Measurements from ENCODE around the gene ETV4.

Gene ETV4

GRCh38 chr17:43528988-43529814 lies 16.9 kb downstream of the ETV4 start:
- Histone ChIP-seq H2AFZ (ENCODE audit: low read length) (no peak overlapping the region), H3K9me2 (replicated peaks; ENCODE audit: low read depth, low read length) (no peaks in the 10 kb centered on the region), H3F3A (ENCODE audit: low read depth) (no peaks in the 10 kb centered on the region), H3K9me3 (ENCODE audit: insufficient read depth, low read depth, low read length) (no peaks in the 10 kb centered on the region), H3K36me3 (ENCODE audit: insufficient read depth, low read length) (peaks cover 29% of the 10 kb centered on the region; the same call in 1 of the 2 replicates), H3K4me2 (ENCODE audit: low read depth, low read length, poor library complexity, severe bottlenecking) (no peak overlapping the region), H3K4me1 (ENCODE audit: insufficient read depth, low read length, poor library complexity, severe bottlenecking) (no peaks in the 10 kb centered on the region), H3K4me3 (ENCODE audit: low read length, poor library complexity, severe bottlenecking) (no peak overlapping the region), H4K20me1 (ENCODE audit: insufficient read depth, low read length, poor library complexity, severe bottlenecking) (no peaks in the 10 kb centered on the region), H3K27me3 (ENCODE audit: insufficient read depth, low read length, poor library complexity, severe bottlenecking) (no peaks in the 10 kb centered on the region), H3K79me2 (ENCODE audit: insufficient read depth, low read length) (no peaks in the 10 kb centered on the region), H3K9ac (ENCODE audit: low read depth, low read length, poor library complexity, severe bottlenecking) (no peak overlapping the region)
- TF ChIP-seq CTCF (conservative IDR thresholded peaks at IDR 0.05; ENCODE audit: low read length) = no peak

GRCh38 chr17:43528319-43528987 lies 17.7 kb downstream of the ETV4 start:
- peaks cover 36% of the 10 kb centered on the region for H3K36me3 ChIP-seq (ENCODE audit: insufficient read depth, low read length)
- no peak overlapping the region for H2AFZ ChIP-seq (ENCODE audit: low read length)
- TF ChIP-seq CTCF (conservative IDR thresholded peaks at IDR 0.05; ENCODE audit: low read length) (no peak), EZH2phosphoT487 (IDR thresholded peaks at IDR 0.05; ENCODE audit: borderline replicate concordance) (no peak)

DNA sequence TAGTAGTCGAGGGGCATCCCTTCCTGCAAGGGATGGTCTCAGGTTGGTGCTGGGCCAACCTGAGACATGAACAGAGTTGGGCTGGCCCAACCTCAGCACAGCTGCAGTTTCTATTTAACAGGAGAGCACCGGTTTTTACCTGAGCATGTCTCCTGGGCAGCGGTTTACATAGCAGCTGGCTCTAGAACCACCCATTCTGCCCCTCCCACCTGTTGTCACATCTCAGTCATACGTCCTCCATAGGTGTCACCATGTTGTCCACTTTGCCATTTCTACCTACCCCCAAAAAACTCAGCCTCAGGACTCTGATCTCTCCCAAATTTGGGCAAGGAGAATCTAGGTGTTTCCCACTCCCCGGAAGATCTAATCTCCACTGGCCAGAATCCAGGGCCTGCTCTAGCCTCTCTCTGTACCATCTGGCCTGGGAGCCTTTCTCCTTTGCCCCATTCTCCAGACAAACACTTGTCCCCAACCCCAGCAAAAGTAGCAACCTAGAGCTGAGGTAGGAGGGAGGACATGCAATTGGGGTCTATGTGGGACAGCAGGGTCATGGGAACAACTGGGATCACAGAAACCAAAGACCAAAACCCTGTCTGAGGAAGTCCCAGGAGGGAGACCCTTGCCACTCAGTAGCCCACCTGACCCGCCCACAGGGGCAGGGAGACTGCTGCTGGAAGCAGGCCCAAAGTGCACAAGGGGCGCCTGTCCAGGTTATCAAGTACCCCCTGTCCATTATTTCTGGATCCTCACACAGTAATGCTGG lies 19.1 kb downstream of the ETV4 start:
- Histone ChIP-seq H3K4me1 (ENCODE audit: insufficient read depth, low read length, poor library complexity, severe bottlenecking) (no peaks in the 10 kb centered on the region), H3F3A (ENCODE audit: low read depth) (no peaks in the 10 kb centered on the region), H3K36me3 (ENCODE audit: insufficient read depth, low read length) (peaks cover 45% of the 10 kb centered on the region), H3K4me3 (ENCODE audit: low read length, poor library complexity, severe bottlenecking) (no peak overlapping the region), H3K4me2 (ENCODE audit: low read depth, low read length, poor library complexity, severe bottlenecking) (no peak overlapping the region), H4K20me1 (ENCODE audit: insufficient read depth, low read length, poor library complexity, severe bottlenecking) (no peaks in the 10 kb centered on the region), H3K9ac (ENCODE audit: low read depth, low read length, poor library complexity, severe bottlenecking) (no peak overlapping the region), H3K9me3 (ENCODE audit: insufficient read depth, low read depth, low read length) (no peaks in the 10 kb centered on the region), H3K9me2 (replicated peaks; ENCODE audit: low read depth, low read length) (no peaks in the 10 kb centered on the region), H2AFZ (ENCODE audit: low read length) (no peak overlapping the region), H3K79me2 (ENCODE audit: insufficient read depth, low read length) (no peaks in the 10 kb centered on the region), H3K27me3 (ENCODE audit: insufficient read depth, low read length, poor library complexity, severe bottlenecking) (no peaks in the 10 kb centered on the region)
- TF ChIP-seq EZH2phosphoT487 (IDR thresholded peaks at IDR 0.05; ENCODE audit: borderline replicate concordance) (no peak), CTCF (conservative IDR thresholded peaks at IDR 0.05; ENCODE audit: low read length) (no peak)

More at GRCh38 chr17:43528319-43528987, 17.7 kb downstream of the ETV4 start:
- no peaks in the 10 kb centered on the region for H3K79me2 ChIP-seq (ENCODE audit: insufficient read depth, low read length)
- H3K4me2 ChIP-seq (ENCODE audit: low read depth, low read length, poor library complexity, severe bottlenecking) = no peak overlapping the region
- H4K20me1 ChIP-seq (ENCODE audit: insufficient read depth, low read length, poor library complexity, severe bottlenecking) = no peaks in the 10 kb centered on the region
- H3K9ac ChIP-seq (ENCODE audit: low read depth, low read length, poor library complexity, severe bottlenecking) = no peak overlapping the region
- H3K9me2 ChIP-seq (replicated peaks; ENCODE audit: low read depth, low read length) = no peaks in the 10 kb centered on the region
- H3K4me1 ChIP-seq (ENCODE audit: insufficient read depth, low read length, poor library complexity, severe bottlenecking) = no peaks in the 10 kb centered on the region
- H3K9me3 ChIP-seq (ENCODE audit: insufficient read depth, low read depth, low read length) = no peaks in the 10 kb centered on the region
- no peaks in the 10 kb centered on the region for H3F3A ChIP-seq (ENCODE audit: low read depth)
- no peaks in the 10 kb centered on the region for H3K27me3 ChIP-seq (ENCODE audit: insufficient read depth, low read length, poor library complexity, severe bottlenecking)
- H3K4me3 ChIP-seq (ENCODE audit: low read length, poor library complexity, severe bottlenecking) = no peak overlapping the region
